ENCODE measurements around the gene PCDHGB1. TPM values are rescaled to one million over a fixed set of nuclear protein-coding genes. Genes with fewer than 3 reads are reported as not detected.
"Not testable (repeated sequence)": the region's sequence is repeated elsewhere in the genome, so short reads cannot be mapped to it uniquely, and the experiment has no call there.

Gene PCDHGB1
- total RNA-seq, 4 donors from 2014 or later: 0.29 to 1.9 (median 1.5) TPM

- Histone ChIP-seq H3K9me3 (peaks cover 0 to 94% (median 64%) of the 10 kb centered on the region in 3 donors), H3K36me3 (no peaks in the 10 kb centered on the region), H3K4me3 (no peak overlapping the region), H3K4me1 (peaks cover 0 to 7% (median 0%) of the 10 kb centered on the region in 3 donors), H3K27me3 (peaks cover 0 to 68% (median 0%) of the 10 kb centered on the region in 4 donors), H3K27ac (no peak overlapping the region)
- no peak for DNase-seq
- intact Hi-C loops (cut with DNase I): no loop called here
- TF ChIP-seq CTCF (IDR thresholded peaks at IDR 0.05): no peak
- no peak for TF ChIP-seq POLR2A (IDR thresholded peaks at IDR 0.05)
- WGBS, 2 donors: 20 to 50% methylated on average over 1 of the region's 1 CpG
Measured at GRCh38 chr5:141342773-141343172, 7.1 kb upstream of the PCDHGB1 start.

GRCh38 chr5:141343242-141343952 lies 6.5 kb upstream of the PCDHGB1 start, which contains the start of gene PCDHGA3:
Gene PCDHGA3 (plus strand): TSS chr5:141343829. CDS start chr5:141344034, 205 bp downstream.
- DNase-seq: no peak
- TF ChIP-seq CTCF (IDR thresholded peaks at IDR 0.05) (peak in 2 of 6 experiments; percentile 13 to 23), POLR2A (IDR thresholded peaks at IDR 0.05) (no peak)
- WGBS, 2 donors: 31 to 33% methylated on average over 9 of the region's 9 CpGs
- Histone ChIP-seq H3K4me3 (peak within 1 kb of the TSS in 2 of 4 donors; percentile 17 to 31), H3K9me3 (peaks cover 0 to 94% (median 59%) of the 10 kb centered on the region in 3 donors), H3K27ac (no peak within 1 kb of the TSS), H3K36me3 (no peaks in the 10 kb centered on the region), H3K27me3 (peaks cover 0 to 63% (median 0%) of the 10 kb centered on the region in 4 donors), H3K4me1 (peaks cover 0 to 7% (median 0%) of the 10 kb centered on the region in 3 donors)
- intact Hi-C loops (cut with DNase I): no loop called here

- Histone ChIP-seq H3K27ac (no peak overlapping the region), H3K4me3 (peak overlapping the region in 2 of 4 donors; percentile 17 to 31), H3K27me3 (peaks cover 0 to 63% (median 0%) of the 10 kb centered on the region in 4 donors), H3K36me3 (no peaks in the 10 kb centered on the region), H3K9me3 (peaks cover 0 to 94% (median 55%) of the 10 kb centered on the region in 3 donors), H3K4me1 (peaks cover 0 to 1% (median 0%) of the 10 kb centered on the region in 3 donors)
- TF ChIP-seq CTCF (IDR thresholded peaks at IDR 0.05) (no peak), POLR2A (IDR thresholded peaks at IDR 0.05) (no peak)
- no peak for DNase-seq
- 35 to 48% methylated on average over 27 to 28 of the region's 31 CpGs for WGBS, 2 donors
- intact Hi-C loops (cut with DNase I): no loop called here
Measured at GRCh38 chr5:141343953-141344463, 5.9 kb upstream of the PCDHGB1 start.

GRCh38 chr5:141345327-141345726 lies 4.6 kb upstream of the PCDHGB1 start:
- H3K27me3 ChIP-seq: peaks cover 0 to 60% (median 0%) of the 10 kb centered on the region in 4 donors
- no peaks in the 10 kb centered on the region for H3K4me1 ChIP-seq
- no peak overlapping the region for H3K4me3 ChIP-seq
- no peak overlapping the region for H3K27ac ChIP-seq
- no peak for TF ChIP-seq CTCF (IDR thresholded peaks at IDR 0.05)
- TF ChIP-seq POLR2A (IDR thresholded peaks at IDR 0.05): no peak
- H3K36me3 ChIP-seq: no peaks in the 10 kb centered on the region
- H3K9me3 ChIP-seq: peaks cover 0 to 91% (median 48%) of the 10 kb centered on the region in 3 donors
- intact Hi-C loops (cut with DNase I): no loop called here
- DNase-seq: no peak
- WGBS, 2 donors: 59 to 60% methylated on average over 11 to 17 of the region's 20 CpGs

- intact Hi-C loops (cut with DNase I); H3K27ac ChIP-seq; H3K36me3 ChIP-seq; DNase-seq; H3K4me1 ChIP-seq; H3K4me3 ChIP-seq: not testable (repeated sequence)
- Histone ChIP-seq H3K9me3 (peaks cover 0 to 91% (median 48%) of the 10 kb centered on the region in 3 donors), H3K27me3 (peaks cover 0 to 62% (median 0%) of the 10 kb centered on the region in 4 donors)
- 35 to 60% methylated on average over 4 to 7 of the region's 35 CpGs for WGBS, 2 donors
Measured at GRCh38 chr5:141346017-141346416, 3.9 kb upstream of the PCDHGB1 start.

Measured in esophagus squamous epithelium (tissue), 5 donors.